Measurements from ENCODE around the gene AACS. TPM values are rescaled to one million over a fixed set of nuclear protein-coding genes. Genes with fewer than 3 reads are reported as not detected.
A peak's percentile ranks its signal among the peaks of the same experiment; 100 is the strongest.

AACS gene
- total RNA-seq, 2 donors from 2014 or later, result 7.9 to 9.4 TPM

- H3K4me1 Mint-ChIP-seq, result peaks cover 5% of the 10 kb centered on the region
- ATAC-seq, result no peak
- DNase-seq, result no peak
- no peaks in the 10 kb centered on the region for H3K36me3 Mint-ChIP-seq (ENCODE audit: low read depth)
- no peaks in the 10 kb centered on the region for H3K9me3 ChIP-seq (ENCODE audit: control insufficient read depth, low read length, poor library complexity, severe bottlenecking)
- H3K27ac Mint-ChIP-seq, result no peak overlapping the region
- H3K27me3 Mint-ChIP-seq, result peaks cover 68% of the 10 kb centered on the region
- peak overlapping the region; percentile 41 for H3K4me3 Mint-ChIP-seq
Observed at GRCh38 chr12:125184213-125184967, 119.2 kb downstream of the AACS start.

DNA sequence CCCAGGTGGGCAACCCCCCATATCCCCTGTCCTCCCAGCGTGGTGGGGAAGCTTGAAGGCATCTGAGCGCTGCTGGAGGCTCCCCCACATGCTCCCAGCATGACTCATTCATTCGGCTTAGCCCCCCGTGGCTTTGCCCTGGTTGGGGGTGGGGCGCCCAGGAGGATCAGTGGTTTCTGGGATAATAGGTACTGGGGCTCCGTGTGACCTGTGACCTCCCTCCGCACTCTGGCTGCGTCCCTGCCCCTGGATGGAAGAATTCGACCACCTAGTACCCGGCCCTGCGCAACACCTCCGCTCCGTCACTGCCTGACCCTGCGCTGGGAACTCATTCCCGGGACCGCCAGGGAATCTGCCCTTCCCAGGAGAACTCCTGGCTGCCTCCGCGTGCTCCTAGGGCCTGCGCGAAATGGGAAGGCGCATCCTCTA, 120.1 kb downstream of the AACS start:
- Mint-ChIP-seq H3K4me1 (peaks cover 5% of the 10 kb centered on the region), H3K27ac (no peak overlapping the region), H3K36me3 (ENCODE audit: low read depth) (no peaks in the 10 kb centered on the region), H3K27me3 (peaks cover 75% of the 10 kb centered on the region), H3K4me3 (no peak overlapping the region)
- H3K9me3 ChIP-seq (ENCODE audit: control insufficient read depth, low read length, poor library complexity, severe bottlenecking), result no peaks in the 10 kb centered on the region
- no peak for DNase-seq
- no peak for ATAC-seq

- peak; percentile 44 for ATAC-seq
Observed at GRCh38 chr12:125185740-125186470, 120.7 kb downstream of the AACS start, which contains the start of gene TMEM132B. TMEM132B (plus strand) TSS chr12:125186386.

DNA sequence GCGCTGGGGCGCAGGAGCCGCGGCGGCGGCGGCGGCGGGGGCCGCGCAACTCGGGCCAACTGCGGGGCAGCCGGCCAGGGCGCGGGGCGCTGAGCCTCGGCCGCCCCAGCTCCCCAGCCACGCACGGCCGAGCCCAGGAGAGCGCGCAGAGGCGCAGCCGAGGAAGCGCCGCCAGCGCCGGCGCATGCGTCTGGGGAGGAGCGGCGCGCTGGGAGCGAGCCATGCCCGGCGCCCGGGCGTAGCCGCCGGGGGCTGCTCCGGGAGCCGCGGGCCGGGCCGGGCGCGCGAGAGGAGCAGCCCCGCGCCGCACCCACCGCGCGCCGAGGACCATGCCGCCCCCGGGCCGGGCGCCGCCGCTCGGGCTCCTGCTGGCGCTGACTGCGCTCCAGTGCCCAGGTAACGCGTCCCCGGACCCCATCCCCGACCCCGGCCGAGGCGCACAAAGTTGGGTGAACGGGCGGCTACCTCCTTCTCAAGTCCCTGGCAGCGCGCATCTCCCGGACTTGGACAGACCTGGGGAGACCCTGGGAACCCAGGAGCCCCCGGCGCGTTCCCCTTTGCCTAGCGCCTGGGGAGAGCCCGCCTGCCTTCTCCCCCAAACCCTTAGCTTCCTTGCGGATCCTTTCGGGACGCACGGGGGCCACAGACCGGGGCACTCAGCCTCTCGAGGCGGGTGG, 121.4 kb downstream of the AACS start:
- no peak overlapping the region for H3K27ac Mint-ChIP-seq
- no peak overlapping the region for H3K4me3 Mint-ChIP-seq
- no peak for DNase-seq

More at GRCh38 chr12:125185740-125186470, 120.7 kb downstream of the AACS start, which contains the start of gene TMEM132B:
- no peak for DNase-seq
- H3K4me3 Mint-ChIP-seq, result no peak within 1 kb of the TSS
- no peaks in the 10 kb centered on the region for H3K9me3 ChIP-seq (ENCODE audit: control insufficient read depth, low read length, poor library complexity, severe bottlenecking)
- peaks cover 5% of the 10 kb centered on the region for H3K4me1 Mint-ChIP-seq
- H3K27me3 Mint-ChIP-seq, result peaks cover 74% of the 10 kb centered on the region
- H3K36me3 Mint-ChIP-seq (ENCODE audit: low read depth), result no peaks in the 10 kb centered on the region
- no peak within 1 kb of the TSS for H3K27ac Mint-ChIP-seq

GRCh38 chr12:125187148-125187745, 122.0 kb downstream of the AACS start:
- DNase-seq (no peak), ATAC-seq (no peak)
- Mint-ChIP-seq H3K27ac (no peak overlapping the region), H3K4me1 (peaks cover 5% of the 10 kb centered on the region), H3K4me3 (peak overlapping the region; percentile 15), H3K27me3 (peaks cover 72% of the 10 kb centered on the region), H3K36me3 (ENCODE audit: low read depth) (no peaks in the 10 kb centered on the region)
- H3K9me3 ChIP-seq (ENCODE audit: control insufficient read depth, low read length, poor library complexity, severe bottlenecking), result no peaks in the 10 kb centered on the region

More for the DNA sequence above, 121.4 kb downstream of the AACS start:
- Mint-ChIP-seq H3K4me1 (peaks cover 5% of the 10 kb centered on the region), H3K27me3 (peaks cover 72% of the 10 kb centered on the region), H3K36me3 (ENCODE audit: low read depth) (no peaks in the 10 kb centered on the region)
- H3K9me3 ChIP-seq (ENCODE audit: control insufficient read depth, low read length, poor library complexity, severe bottlenecking), result no peaks in the 10 kb centered on the region
- ATAC-seq, result no peak

- Mint-ChIP-seq H3K4me1 (peaks cover 4% of the 10 kb centered on the region), H3K36me3 (ENCODE audit: low read depth) (no peaks in the 10 kb centered on the region), H3K4me3 (peak overlapping the region; percentile 45), H3K27me3 (peaks cover 74% of the 10 kb centered on the region), H3K27ac (no peak overlapping the region)
- DNase-seq (no peak), ATAC-seq (no peak)
- H3K9me3 ChIP-seq (ENCODE audit: control insufficient read depth, low read length, poor library complexity, severe bottlenecking), result no peaks in the 10 kb centered on the region
Observed at GRCh38 chr12:125187780-125188741, 122.8 kb downstream of the AACS start.

DNA sequence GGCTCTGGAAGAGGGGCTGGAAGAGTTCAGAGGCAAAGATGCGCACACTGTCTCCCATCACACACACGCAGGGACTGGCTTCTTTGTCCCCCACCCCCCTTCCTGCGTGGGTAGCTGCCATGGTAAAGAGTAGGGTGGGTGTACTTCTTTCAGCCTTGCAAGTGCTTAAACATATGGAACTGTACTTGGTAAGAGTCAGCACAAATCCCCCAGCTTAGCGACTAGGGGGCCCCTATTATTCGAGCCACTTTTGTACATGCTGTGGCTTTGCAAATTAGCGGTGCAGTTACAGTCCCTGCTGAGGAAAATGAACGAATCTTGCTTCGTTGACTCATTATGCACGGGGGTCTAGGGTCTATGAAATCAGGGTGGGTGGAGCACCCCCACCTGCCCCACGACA, 123.8 kb downstream of the AACS start:
- no peaks in the 10 kb centered on the region for H3K36me3 Mint-ChIP-seq (ENCODE audit: low read depth)
- DNase-seq (no peak), ATAC-seq (no peak)
- H3K4me3 Mint-ChIP-seq, result no peak overlapping the region
- H3K27ac Mint-ChIP-seq, result no peak overlapping the region
- H3K27me3 Mint-ChIP-seq, result peaks cover 74% of the 10 kb centered on the region
- no peaks in the 10 kb centered on the region for H3K4me1 Mint-ChIP-seq
- no peaks in the 10 kb centered on the region for H3K9me3 ChIP-seq (ENCODE audit: control insufficient read depth, low read length, poor library complexity, severe bottlenecking)

DNA sequence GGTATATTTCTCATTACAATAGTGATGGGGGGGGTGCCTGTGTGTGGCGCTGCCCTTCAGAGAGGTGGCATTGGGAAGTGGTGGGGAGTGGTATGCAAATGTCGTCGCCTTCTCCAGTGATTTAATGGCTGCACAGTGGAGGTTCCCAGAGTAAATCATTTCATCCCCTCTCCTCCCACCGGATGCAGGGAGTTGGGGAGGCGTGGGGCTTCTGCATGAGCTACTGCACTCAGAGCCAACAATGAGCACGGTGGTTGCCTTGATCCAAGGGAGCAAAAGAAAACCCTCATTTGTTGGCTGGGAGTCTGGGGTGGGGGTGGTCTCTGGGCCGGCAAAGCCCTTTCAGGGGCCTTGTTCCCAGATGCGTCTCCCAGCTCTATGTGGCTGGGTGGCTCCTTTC, 124.3 kb downstream of the AACS start:
- Mint-ChIP-seq H3K27me3 (peaks cover 74% of the 10 kb centered on the region), H3K27ac (no peak overlapping the region), H3K36me3 (ENCODE audit: low read depth) (no peaks in the 10 kb centered on the region), H3K4me1 (no peaks in the 10 kb centered on the region), H3K4me3 (no peak overlapping the region)
- ATAC-seq, result no peak
- no peaks in the 10 kb centered on the region for H3K9me3 ChIP-seq (ENCODE audit: control insufficient read depth, low read length, poor library complexity, severe bottlenecking)
- no peak for DNase-seq

DNA sequence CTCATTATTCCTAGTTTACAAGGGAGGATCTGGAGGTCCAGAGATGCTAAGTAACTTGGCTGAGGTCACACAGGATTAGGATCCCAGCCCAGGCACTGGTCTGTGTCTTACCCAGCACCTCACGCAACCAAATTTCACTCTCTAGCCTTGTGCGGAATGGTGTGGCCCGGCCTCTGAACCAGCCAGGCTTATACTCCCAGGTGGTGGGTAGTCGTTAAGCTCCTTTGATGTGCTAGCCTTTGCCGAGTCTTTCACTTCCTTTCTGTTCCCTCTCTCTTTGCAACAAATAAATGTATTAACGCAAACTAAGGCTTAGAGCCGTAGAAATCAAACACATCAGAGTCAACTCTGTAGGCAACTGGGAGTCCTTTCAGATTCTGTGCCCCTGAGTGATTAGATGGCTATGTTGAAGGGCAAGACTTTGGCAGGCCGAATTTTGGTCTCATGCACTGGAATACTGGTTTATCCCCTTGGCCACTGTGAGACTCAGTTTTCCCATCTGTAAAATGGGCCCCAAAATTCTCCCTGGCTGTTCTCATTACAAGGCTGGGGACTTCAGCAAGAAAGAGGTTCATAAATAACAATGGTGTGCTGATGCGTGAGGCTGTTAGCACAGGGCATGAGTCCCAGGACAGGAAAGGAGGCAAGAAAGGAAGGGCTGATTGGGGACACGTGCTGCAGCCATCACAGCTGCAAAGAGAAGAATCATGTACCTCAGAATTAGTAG, 126.3 kb downstream of the AACS start:
- peak overlapping the region; percentile 2 for H3K4me3 Mint-ChIP-seq
- no peak for ATAC-seq

GRCh38 chr12:125192690-125193221, 127.5 kb downstream of the AACS start:
- peaks cover 88% of the 10 kb centered on the region for H3K27me3 Mint-ChIP-seq
- H3K4me3 Mint-ChIP-seq, result no peak overlapping the region
- no peaks in the 10 kb centered on the region for H3K36me3 Mint-ChIP-seq (ENCODE audit: low read depth)

More for the DNA sequence above, 126.3 kb downstream of the AACS start:
- no peaks in the 10 kb centered on the region for H3K9me3 ChIP-seq (ENCODE audit: control insufficient read depth, low read length, poor library complexity, severe bottlenecking)
- Mint-ChIP-seq H3K4me1 (peaks cover 2% of the 10 kb centered on the region), H3K36me3 (ENCODE audit: low read depth) (no peaks in the 10 kb centered on the region), H3K27ac (no peak overlapping the region), H3K27me3 (peaks cover 81% of the 10 kb centered on the region)
- no peak for DNase-seq

More at GRCh38 chr12:125192690-125193221, 127.5 kb downstream of the AACS start:
- H3K9me3 ChIP-seq (ENCODE audit: control insufficient read depth, low read length, poor library complexity, severe bottlenecking), result no peaks in the 10 kb centered on the region
- no peak for ATAC-seq
- DNase-seq, result no peak
- H3K27ac Mint-ChIP-seq, result no peak overlapping the region
- peaks cover 2% of the 10 kb centered on the region for H3K4me1 Mint-ChIP-seq
